Measurements from ENCODE around the gene OPN5. TPM values are rescaled to one million over a fixed set of nuclear protein-coding genes. Genes with fewer than 3 reads are reported as not detected.

Gene OPN5
- total RNA-seq, 1 donor from 2014 or later, result not detected

DNA sequence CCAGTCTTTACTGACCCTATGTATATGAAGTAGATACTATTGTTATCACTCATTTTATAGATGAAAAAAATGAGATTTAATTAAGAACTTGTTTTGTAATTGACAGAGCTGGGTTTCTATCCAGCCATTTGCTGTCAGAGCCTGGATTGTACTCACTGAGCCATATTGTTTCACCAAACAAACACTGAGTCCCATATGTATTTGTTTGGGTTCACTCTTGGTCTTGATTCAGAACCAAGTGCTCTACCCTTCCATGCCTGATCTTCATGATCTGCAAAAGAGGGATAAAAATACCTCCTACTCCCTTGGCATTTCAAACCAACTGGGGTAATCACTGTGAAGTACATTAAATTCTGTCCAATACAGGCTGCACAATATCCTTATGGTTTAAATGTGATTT is 52.4 kb downstream of the OPN5 start:
- intact Hi-C loops (cut with DNase I), result no loop called here
- Histone ChIP-seq H3K4me1 (no peaks in the 10 kb centered on the region), H3K27ac (no peak overlapping the region), H3K4me3 (no peak overlapping the region), H3K36me3 (no peaks in the 10 kb centered on the region), H3K27me3 (no peaks in the 10 kb centered on the region), H3K9me3 (no peaks in the 10 kb centered on the region)
- TF ChIP-seq POLR2A (IDR thresholded peaks at IDR 0.05) (no peak), POLR2AphosphoS5 (IDR thresholded peaks at IDR 0.05; ENCODE audit: insufficient read depth in 1 of 2, low read depth in 1 of 2) (no peak)
- DNase-seq (ENCODE audit: extremely low spot score in 2 of 2), result no peak

DNA sequence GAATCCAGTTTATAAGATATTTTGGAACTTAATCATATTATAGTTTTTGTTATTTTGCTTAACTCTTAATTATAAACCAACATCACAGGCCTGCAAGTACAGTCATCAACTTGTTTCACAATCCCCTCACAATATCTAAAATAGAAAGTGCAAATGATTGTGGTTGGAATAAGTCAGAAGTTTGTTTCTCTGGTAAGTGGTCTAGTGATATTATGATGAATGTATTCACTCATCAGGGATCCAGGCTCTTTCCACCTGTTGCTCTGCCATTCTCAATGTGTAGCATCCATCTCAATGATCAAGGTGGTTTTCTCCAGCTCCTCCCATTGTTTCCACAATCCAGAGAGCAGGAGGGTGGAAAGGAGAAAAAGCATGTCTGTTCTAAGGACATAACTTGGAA is 54.2 kb downstream of the OPN5 start:
- no peak for DNase-seq (ENCODE audit: extremely low spot score in 2 of 2)
- TF ChIP-seq POLR2A (IDR thresholded peaks at IDR 0.05), result no peak
- intact Hi-C loops (cut with DNase I), result no loop called here

DNA sequence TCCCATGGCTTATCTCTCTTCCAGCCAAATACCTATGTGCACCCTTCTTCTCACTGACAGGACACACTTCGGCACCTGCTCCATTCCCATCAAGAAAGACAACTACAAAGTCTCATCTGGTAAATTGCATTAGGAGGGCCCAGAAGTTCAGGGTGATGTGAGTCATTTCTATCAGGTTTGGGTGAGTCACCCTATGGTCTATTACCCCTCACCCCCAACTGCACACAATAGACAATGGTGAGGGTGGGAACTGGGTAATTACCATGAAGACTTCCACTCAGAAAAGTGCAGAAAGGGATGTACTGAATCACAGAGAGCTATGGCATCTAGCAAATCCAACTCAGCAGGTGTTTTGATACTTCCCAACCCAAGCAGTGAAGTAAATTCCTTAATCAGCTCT is 54.8 kb downstream of the OPN5 start:
- H3K9me3 ChIP-seq, result no peaks in the 10 kb centered on the region
- no peak for TF ChIP-seq CTCF (IDR thresholded peaks at IDR 0.05)
- TF ChIP-seq POLR2AphosphoS5 (IDR thresholded peaks at IDR 0.05; ENCODE audit: insufficient read depth in 1 of 2, low read depth in 1 of 2), result no peak
- no peak for TF ChIP-seq POLR2A (IDR thresholded peaks at IDR 0.05)
- H3K36me3 ChIP-seq, result no peaks in the 10 kb centered on the region
- H3K4me3 ChIP-seq, result no peak overlapping the region
- no peaks in the 10 kb centered on the region for H3K4me1 ChIP-seq
- intact Hi-C loops (cut with DNase I), result no loop called here
- DNase-seq (ENCODE audit: extremely low spot score in 2 of 2), result no peak
- no peak overlapping the region for H3K27ac ChIP-seq
- H3K27me3 ChIP-seq, result no peaks in the 10 kb centered on the region

More for the DNA sequence above, 54.2 kb downstream of the OPN5 start:
- Histone ChIP-seq H3K9me3 (no peaks in the 10 kb centered on the region), H3K27me3 (no peaks in the 10 kb centered on the region), H3K27ac (no peak overlapping the region), H3K36me3 (no peaks in the 10 kb centered on the region), H3K4me3 (no peak overlapping the region), H3K4me1 (no peaks in the 10 kb centered on the region)

- Histone ChIP-seq H3K36me3 (no peaks in the 10 kb centered on the region), H3K27me3 (no peaks in the 10 kb centered on the region), H3K9me3 (no peaks in the 10 kb centered on the region), H3K4me3 (no peak overlapping the region), H3K4me1 (no peaks in the 10 kb centered on the region), H3K27ac (no peak overlapping the region)
- no peak for TF ChIP-seq CTCF (IDR thresholded peaks at IDR 0.05)
- TF ChIP-seq POLR2A (IDR thresholded peaks at IDR 0.05), result no peak
- TF ChIP-seq POLR2AphosphoS5 (IDR thresholded peaks at IDR 0.05; ENCODE audit: insufficient read depth in 1 of 2, low read depth in 1 of 2), result no peak
- intact Hi-C loops (cut with DNase I), result no loop called here
- DNase-seq (ENCODE audit: extremely low spot score in 2 of 2), result no peak
Observed at GRCh38 chr6:47839645-47840044, 57.8 kb downstream of the OPN5 start.

- DNase-seq (ENCODE audit: extremely low spot score in 2 of 2), result no peak
- H3K36me3 ChIP-seq, result no peaks in the 10 kb centered on the region
- H3K4me3 ChIP-seq, result no peak overlapping the region
- no peaks in the 10 kb centered on the region for H3K4me1 ChIP-seq
- H3K27me3 ChIP-seq, result no peaks in the 10 kb centered on the region
- intact Hi-C loops (cut with DNase I), result no loop called here
- no peak overlapping the region for H3K27ac ChIP-seq
- H3K9me3 ChIP-seq, result no peaks in the 10 kb centered on the region
- TF ChIP-seq POLR2A (IDR thresholded peaks at IDR 0.05) (no peak), CTCF (IDR thresholded peaks at IDR 0.05) (no peak), POLR2AphosphoS5 (IDR thresholded peaks at IDR 0.05; ENCODE audit: insufficient read depth in 1 of 2, low read depth in 1 of 2) (no peak)
Observed at GRCh38 chr6:47844881-47845280, 63.0 kb downstream of the OPN5 start.

GRCh38 chr6:47846752-47847151 is 64.9 kb downstream of the OPN5 start:
- Histone ChIP-seq H3K9me3 (no peaks in the 10 kb centered on the region), H3K36me3 (no peaks in the 10 kb centered on the region), H3K4me1 (no peaks in the 10 kb centered on the region), H3K27me3 (no peaks in the 10 kb centered on the region), H3K27ac (no peak overlapping the region), H3K4me3 (no peak overlapping the region)
- TF ChIP-seq POLR2A (IDR thresholded peaks at IDR 0.05) (no peak), CTCF (IDR thresholded peaks at IDR 0.05) (no peak), POLR2AphosphoS5 (IDR thresholded peaks at IDR 0.05; ENCODE audit: insufficient read depth in 1 of 2, low read depth in 1 of 2) (no peak)
- no peak for DNase-seq (ENCODE audit: extremely low spot score in 2 of 2)
- intact Hi-C loops (cut with DNase I), result no loop called here

Measured in vagina (tissue), 2 donors.